IPS DF 6.9 (cell line): ENCODE data around the gene SEPTIN2.
A peak's percentile ranks its signal among the peaks of the same experiment; 100 is the strongest.
"Not testable (repeated sequence)": the region's sequence is repeated elsewhere in the genome, so short reads cannot be mapped to it uniquely, and the experiment has no call there.

Experiments
- DNase-seq: peaks from one replicate; pipeline ENCODE4 v3.0.0-alpha.2; 2013; ENCODE audit warnings: low read depth, low spot score
- H3K27ac ChIP-seq: one replicate; pipeline ENCODE4 v1.5.1; 2013; ENCODE audit warnings: low read length, control low read depth
- H3K27me3 ChIP-seq: 2 replicates; pipeline ENCODE4 v1.6.1; 2013; ENCODE audit warnings: mild to moderate bottlenecking, low read length; ENCODE audit not compliant: control insufficient read depth, insufficient read depth
- H3K36me3 ChIP-seq: 2 replicates; pipeline ENCODE4 v1.6.1; 2013; ENCODE audit warnings: low read length; ENCODE audit not compliant: control insufficient read depth, insufficient read depth
- H3K4me1 ChIP-seq: 2 replicates; pipeline ENCODE4 v1.6.1; 2013; ENCODE audit warnings: low read length; ENCODE audit not compliant: control insufficient read depth, insufficient read depth
- H3K4me3 ChIP-seq: 2 replicates; pipeline ENCODE4 v1.5.1; 2013; ENCODE audit warnings: mild to moderate bottlenecking, low read length
- H3K9me3 ChIP-seq: 2 replicates; pipeline ENCODE4 v1.6.1; 2013; ENCODE audit warnings: low read length, inconsistent platforms; ENCODE audit not compliant: control insufficient read depth, insufficient read depth
- WGBS: extraction: QIAGEN DNeasy Blood & Tissue Kit; methylation state at CpG from one replicate; pipeline ENCODE4 v1.1.7; 2013; ENCODE audit warnings: mixed read lengths, missing lambda C conversion rate; ENCODE audit not compliant: insufficient read length, insufficient coverage; 5-methylcytosine and 5-hydroxymethylcytosine counted together

SEPTIN2 gene

DNA sequence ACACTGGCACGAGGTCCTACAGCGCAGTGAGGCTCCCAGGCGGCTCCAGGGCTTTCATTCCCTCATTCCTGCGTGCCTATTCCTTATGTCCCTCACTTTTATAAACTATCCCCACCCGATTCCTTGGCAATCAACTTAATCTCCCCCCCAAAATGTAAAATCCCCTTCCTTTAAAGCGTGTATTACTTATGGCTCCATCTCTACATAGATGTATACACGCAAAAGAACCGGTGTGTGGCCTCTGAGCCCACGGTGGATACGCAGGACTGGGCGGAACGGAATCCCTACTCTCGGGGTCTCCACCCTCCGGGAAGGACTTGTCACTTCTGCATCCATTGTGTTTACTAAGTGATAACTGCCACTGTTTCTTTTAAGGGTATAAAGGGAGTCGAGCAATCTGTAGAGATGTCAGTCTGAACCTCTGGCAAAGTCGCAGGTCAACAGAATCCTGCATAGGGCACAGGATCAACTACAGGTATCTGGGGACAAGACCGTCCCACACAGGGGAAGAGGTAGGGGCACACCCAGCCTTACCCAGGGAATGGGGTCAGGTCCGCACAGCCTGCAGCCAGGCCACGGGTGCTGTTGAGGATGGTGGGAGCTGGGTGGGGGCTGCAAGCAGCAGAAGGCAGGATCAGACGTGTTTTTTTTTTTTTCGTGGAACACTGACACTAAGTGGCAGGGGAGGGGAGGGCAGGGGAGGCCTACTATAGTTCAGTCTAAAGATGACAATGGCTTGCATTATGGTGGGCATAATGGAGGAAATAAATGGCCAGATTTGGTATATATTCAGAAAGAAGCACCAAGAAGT is 42.3 kb upstream of the SEPTIN2 start:
- H3K27me3 ChIP-seq = no peaks in the 10 kb centered on the region
- no peak overlapping the region for H3K27ac ChIP-seq
- no peaks in the 10 kb centered on the region; the same call in 1 of the 2 replicates for H3K4me1 ChIP-seq
- 100% methylated on average over 2 of the region's 21 CpGs for WGBS
- DNase-seq = no peak
- no peaks in the 10 kb centered on the region for H3K36me3 ChIP-seq
- H3K4me3 ChIP-seq = peak overlapping the region; percentile 56; the same call in 1 of the 2 replicates
- no peaks in the 10 kb centered on the region for H3K9me3 ChIP-seq

DNA sequence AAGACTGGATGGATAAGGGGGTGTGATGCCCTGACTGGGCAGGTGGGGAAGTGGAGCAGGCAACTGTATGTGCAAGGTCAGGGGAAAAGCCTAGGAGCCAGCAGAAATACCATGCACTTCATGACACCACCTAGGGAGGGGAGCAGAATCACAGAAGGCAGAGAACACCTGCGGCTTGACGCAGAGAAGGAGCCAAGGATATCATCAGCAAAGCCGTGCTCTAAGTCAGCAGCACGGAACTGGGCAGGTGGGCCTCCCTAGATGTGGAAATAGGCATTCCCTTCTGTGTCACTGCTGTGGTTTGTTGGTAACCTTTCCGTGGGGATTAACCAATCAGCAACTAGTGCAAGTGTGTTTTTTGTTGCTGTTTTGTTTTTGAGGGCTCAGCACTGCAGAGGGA is 41.6 kb upstream of the SEPTIN2 start:
- Histone ChIP-seq H3K36me3 (no peaks in the 10 kb centered on the region), H3K27ac (no peak overlapping the region), H3K4me1 (no peaks in the 10 kb centered on the region; the same call in 1 of the 2 replicates), H3K9me3 (no peaks in the 10 kb centered on the region), H3K4me3 (no peak overlapping the region), H3K27me3 (no peaks in the 10 kb centered on the region)
- no CpG with 5 or more reads among the region's 5 CpGs for WGBS
- DNase-seq = no peak

- Histone ChIP-seq H3K27me3 (no peaks in the 10 kb centered on the region), H3K4me1 (no peaks in the 10 kb centered on the region; the same call in 1 of the 2 replicates), H3K4me3 (no peak overlapping the region), H3K36me3 (no peaks in the 10 kb centered on the region), H3K9me3 (no peaks in the 10 kb centered on the region), H3K27ac (no peak overlapping the region)
- WGBS = no CpG with 5 or more reads among the region's 1 CpG
- DNase-seq = no peak
These were observed 40.2 kb upstream of the SEPTIN2 start for GRCh38 chr2:241275504-241275903.

- H3K27ac ChIP-seq = no peak overlapping the region
- no CpG with 5 or more reads among the region's 1 CpG for WGBS
- H3K4me3 ChIP-seq = no peak overlapping the region
- H3K9me3 ChIP-seq = no peaks in the 10 kb centered on the region
- DNase-seq = no peak
- H3K36me3 ChIP-seq = no peaks in the 10 kb centered on the region
- no peaks in the 10 kb centered on the region for H3K27me3 ChIP-seq
- no peaks in the 10 kb centered on the region; the same call in 1 of the 2 replicates for H3K4me1 ChIP-seq
These were observed 39.8 kb upstream of the SEPTIN2 start for GRCh38 chr2:241275910-241276309.

DNA sequence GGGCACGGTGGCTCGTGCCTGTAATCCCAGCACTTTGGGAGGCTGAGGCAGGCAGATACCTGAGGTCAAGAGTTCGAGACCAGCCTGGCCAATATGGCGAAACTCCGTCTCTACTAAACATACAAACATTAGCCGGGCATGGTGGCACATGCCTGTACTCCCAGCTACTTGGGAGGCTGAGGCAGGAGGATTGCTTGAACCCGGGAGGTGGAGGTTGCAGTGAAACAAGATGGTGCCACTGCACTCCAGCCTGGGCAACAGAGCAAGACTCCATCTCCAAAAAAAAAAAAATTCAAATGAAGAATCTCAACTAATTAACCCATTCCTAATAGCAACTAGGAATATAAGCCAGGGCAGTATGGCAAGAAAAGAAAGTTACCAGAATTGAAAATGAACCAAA is 37.4 kb upstream of the SEPTIN2 start:
- not testable (repeated sequence) for H3K4me1 ChIP-seq

DNA sequence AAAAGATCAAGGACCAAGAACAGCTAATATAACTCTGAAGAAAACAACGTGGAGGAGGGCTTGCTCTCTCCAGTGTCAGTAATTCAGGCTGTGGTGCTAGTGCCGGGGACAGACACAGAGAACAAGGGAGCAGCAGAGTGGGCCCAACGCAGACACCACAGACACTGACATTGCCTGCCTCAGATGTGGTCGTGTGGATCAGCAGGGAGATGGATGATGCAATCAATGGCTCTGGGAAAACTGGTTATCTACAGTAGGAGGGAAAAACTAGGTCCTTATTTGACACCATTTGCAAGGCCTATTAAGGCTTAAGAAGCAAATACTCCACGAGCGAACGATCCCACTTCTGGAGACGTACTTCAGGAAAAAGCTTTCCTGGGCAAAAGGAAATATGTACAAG is 36.3 kb upstream of the SEPTIN2 start:
- WGBS = no CpG with 5 or more reads among the region's 8 CpGs
- no peaks in the 10 kb centered on the region for H3K4me1 ChIP-seq
- no peaks in the 10 kb centered on the region for H3K36me3 ChIP-seq
- H3K27me3 ChIP-seq = no peaks in the 10 kb centered on the region
- no peaks in the 10 kb centered on the region for H3K9me3 ChIP-seq
- DNase-seq = no peak
- no peak overlapping the region for H3K27ac ChIP-seq
- no peak overlapping the region for H3K4me3 ChIP-seq

More for the DNA sequence above, 37.4 kb upstream of the SEPTIN2 start:
- H3K27ac ChIP-seq, H3K9me3 ChIP-seq, H3K4me3 ChIP-seq, H3K36me3 ChIP-seq, DNase-seq, H3K27me3 ChIP-seq: not testable (repeated sequence)
- no CpG with 5 or more reads among the region's 7 CpGs for WGBS

- no CpG with 5 or more reads among the region's 3 CpGs for WGBS
These were observed 35.9 kb upstream of the SEPTIN2 start for GRCh38 chr2:241279828-241280227.

DNA sequence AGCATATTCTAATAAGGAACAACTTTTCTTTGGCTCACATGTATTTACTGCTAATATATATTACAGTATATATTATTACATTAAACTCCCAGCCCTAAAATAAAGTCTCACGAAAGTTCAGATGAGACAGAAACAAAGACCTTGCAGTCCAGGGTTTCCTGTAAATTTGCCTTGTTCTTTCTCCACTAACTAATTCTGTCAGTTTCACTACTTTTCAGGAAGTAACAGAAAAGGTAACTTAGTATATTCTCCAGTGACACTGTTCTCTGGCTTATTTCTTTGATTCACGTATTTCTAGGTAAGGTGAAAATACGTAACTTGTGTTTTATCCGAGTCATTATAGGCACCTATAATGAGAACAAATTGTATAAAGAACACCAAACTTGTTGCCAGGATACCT is 35.4 kb upstream of the SEPTIN2 start:
- Histone ChIP-seq H3K4me1 (no peaks in the 10 kb centered on the region), H3K4me3 (no peak overlapping the region), H3K36me3 (no peaks in the 10 kb centered on the region), H3K27me3 (no peaks in the 10 kb centered on the region), H3K9me3 (no peaks in the 10 kb centered on the region), H3K27ac (no peak overlapping the region)
- no CpG with 5 or more reads among the region's 4 CpGs for WGBS
- DNase-seq = no peak

More at GRCh38 chr2:241279828-241280227, 35.9 kb upstream of the SEPTIN2 start:
- DNase-seq = no peak
- Histone ChIP-seq H3K36me3 (no peaks in the 10 kb centered on the region), H3K4me3 (no peak overlapping the region), H3K27me3 (no peaks in the 10 kb centered on the region), H3K9me3 (no peaks in the 10 kb centered on the region), H3K4me1 (no peaks in the 10 kb centered on the region), H3K27ac (no peak overlapping the region)

DNA sequence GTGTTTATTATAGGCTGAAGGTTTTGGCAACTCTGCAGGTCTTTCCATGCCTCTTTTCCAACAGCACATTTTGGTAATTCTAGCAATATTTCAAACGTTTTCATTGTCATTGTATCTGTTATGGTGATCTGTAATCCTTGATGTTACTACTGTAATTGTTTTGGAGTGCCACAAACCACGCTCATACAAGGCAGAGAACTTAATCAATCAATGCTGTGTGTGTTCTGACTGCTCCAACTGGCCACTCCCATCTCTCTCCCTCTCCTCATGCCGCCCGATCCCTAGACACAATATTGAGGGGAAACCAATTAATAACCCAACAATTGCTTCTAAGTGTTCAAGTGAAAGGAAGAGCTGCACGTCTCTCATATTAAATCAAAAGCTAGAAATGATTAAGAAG is 33.2 kb upstream of the SEPTIN2 start:
- Histone ChIP-seq H3K4me1 (no peaks in the 10 kb centered on the region), H3K36me3 (no peaks in the 10 kb centered on the region), H3K27me3 (no peaks in the 10 kb centered on the region), H3K27ac (no peak overlapping the region), H3K9me3 (no peaks in the 10 kb centered on the region), H3K4me3 (no peak overlapping the region)
- WGBS = no CpG with 5 or more reads among the region's 5 CpGs
- DNase-seq = no peak

GRCh38 chr2:241285596-241285995 is 30.1 kb upstream of the SEPTIN2 start:
- no peaks in the 10 kb centered on the region for H3K9me3 ChIP-seq
- H3K27ac ChIP-seq = no peak overlapping the region
- DNase-seq = no peak
- H3K4me3 ChIP-seq = no peak overlapping the region
- no peaks in the 10 kb centered on the region for H3K27me3 ChIP-seq
- H3K36me3 ChIP-seq = no peaks in the 10 kb centered on the region; the same call in 1 of the 2 replicates
- H3K4me1 ChIP-seq = no peaks in the 10 kb centered on the region
- WGBS = no CpG with 5 or more reads among the region's 1 CpG
